Measurements from ENCODE around the gene RIBC2. TPM values are rescaled to one million over a fixed set of nuclear protein-coding genes. Genes with fewer than 3 reads are reported as not detected.

Gene RIBC2
- total RNA-seq, 4 donors from 2014 or later, result not detected

DNA sequence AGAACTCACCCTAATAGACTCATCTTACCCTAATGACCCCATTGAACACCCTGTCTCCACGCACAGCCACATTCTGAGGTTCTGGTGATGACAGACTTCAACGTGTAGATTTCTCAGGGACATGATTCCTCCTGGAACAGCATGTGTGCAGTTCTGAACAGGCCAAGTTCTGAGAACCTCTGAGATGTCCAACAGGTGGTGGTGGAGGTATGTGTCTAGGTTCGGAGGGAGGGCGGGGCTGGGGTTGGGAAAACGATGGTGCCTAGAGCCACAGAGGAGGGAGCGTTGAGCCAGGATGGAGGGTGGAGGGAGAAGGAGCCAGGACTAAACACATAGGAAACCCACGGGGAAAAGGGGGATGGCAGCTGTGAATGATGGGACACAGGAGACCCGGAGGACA, 45.7 kb downstream of the RIBC2 start:
- TF ChIP-seq, protein P1, sequence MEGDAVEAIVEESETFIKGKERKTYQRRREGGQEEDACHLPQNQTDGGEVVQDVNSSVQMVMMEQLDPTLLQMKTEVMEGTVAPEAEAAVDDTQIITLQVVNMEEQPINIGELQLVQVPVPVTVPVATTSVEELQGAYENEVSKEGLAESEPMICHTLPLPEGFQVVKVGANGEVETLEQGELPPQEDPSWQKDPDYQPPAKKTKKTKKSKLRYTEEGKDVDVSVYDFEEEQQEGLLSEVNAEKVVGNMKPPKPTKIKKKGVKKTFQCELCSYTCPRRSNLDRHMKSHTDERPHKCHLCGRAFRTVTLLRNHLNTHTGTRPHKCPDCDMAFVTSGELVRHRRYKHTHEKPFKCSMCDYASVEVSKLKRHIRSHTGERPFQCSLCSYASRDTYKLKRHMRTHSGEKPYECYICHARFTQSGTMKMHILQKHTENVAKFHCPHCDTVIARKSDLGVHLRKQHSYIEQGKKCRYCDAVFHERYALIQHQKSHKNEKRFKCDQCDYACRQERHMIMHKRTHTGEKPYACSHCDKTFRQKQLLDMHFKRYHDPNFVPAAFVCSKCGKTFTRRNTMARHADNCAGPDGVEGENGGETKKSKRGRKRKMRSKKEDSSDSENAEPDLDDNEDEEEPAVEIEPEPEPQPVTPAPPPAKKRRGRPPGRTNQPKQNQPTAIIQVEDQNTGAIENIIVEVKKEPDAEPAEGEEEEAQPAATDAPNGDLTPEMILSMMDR (IDR thresholded peaks at IDR 0.05; ENCODE audit: low read depth), result no peak

GRCh38 chr22:45460288-45461109, 47.0 kb downstream of the RIBC2 start:
- TF ChIP-seq, protein P1 (IDR thresholded peaks at IDR 0.05; ENCODE audit: low read depth), result no peak

GRCh38 chr22:45462034-45462655, 48.7 kb downstream of the RIBC2 start:
- TF ChIP-seq, protein P1 (IDR thresholded peaks at IDR 0.05; ENCODE audit: low read depth), result no peak

DNA sequence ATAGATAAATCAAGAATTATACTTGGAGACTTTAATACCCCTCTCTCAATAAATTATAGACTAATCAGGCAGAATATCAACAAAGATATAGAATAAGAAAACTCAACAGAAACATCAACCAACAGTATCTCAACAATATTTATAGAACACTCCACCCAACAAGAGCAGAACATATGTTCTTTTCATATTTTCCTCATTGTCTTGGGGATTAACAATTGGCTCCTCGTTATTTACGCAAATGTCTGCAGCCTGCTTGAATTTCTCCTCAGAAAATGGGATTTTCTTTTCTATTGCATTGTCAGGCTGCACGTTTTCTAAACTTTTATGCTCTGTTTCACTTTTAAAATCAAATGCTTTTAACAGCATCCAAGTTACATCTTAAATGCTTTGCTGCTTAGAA, 52.1 kb downstream of the RIBC2 start:
- TF ChIP-seq, protein P1 (IDR thresholded peaks at IDR 0.05; ENCODE audit: low read depth), result no peak

DNA sequence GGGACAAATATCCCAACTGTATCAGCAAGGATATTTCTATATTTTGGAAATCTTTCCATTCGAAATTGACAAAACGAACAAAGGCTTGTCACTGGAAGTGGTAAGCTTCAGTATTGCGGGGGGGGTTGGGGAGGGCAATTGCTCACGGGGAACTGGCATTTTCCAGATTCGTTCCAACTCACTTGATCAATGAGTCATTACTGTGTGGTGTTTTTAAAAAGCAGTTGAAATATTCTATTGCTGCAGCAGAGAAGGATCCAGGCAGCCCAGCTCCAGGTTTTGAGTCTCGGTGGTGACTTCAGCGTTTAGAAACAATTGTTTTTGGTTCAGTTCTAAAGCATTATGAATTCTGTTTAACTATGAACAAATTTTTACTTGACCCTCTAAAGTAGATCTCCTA, 55.4 kb downstream of the RIBC2 start:
- TF ChIP-seq, protein P1 (IDR thresholded peaks at IDR 0.05; ENCODE audit: low read depth), result no peak

GRCh38 chr22:45469281-45470073, 56.0 kb downstream of the RIBC2 start:
- TF ChIP-seq, protein P1 (IDR thresholded peaks at IDR 0.05; ENCODE audit: low read depth), result no peak

- TF ChIP-seq, protein P1 (IDR thresholded peaks at IDR 0.05; ENCODE audit: low read depth), result no peak
Measured at GRCh38 chr22:45470871-45471270, 57.4 kb downstream of the RIBC2 start.

Measured in subcutaneous adipose tissue (tissue), 4 donors.